ENCODE measurements around the gene COX6A2. TPM values are rescaled to one million over a fixed set of nuclear protein-coding genes. Genes with fewer than 3 reads are reported as not detected.

COX6A2 gene
- total RNA-seq, 1 donor: not detected

DNA sequence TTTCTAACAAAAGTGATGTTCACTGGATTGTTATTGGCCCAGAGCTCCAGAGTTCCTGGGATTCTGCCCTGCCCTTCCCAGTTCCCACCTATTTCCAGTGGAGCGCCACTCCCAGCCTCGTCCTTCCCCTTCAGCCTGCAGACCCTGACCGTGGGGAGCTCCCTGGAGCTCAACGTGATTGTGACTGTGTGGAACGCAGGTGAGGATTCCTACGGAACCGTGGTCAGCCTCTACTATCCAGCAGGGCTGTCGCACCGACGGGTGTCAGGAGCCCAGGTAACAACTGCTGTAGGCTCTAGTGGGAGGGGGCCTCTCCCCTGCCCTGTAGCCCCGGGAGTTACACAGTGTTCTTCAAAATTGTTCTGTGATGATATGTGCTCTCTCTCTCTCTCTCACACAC, 11.8 kb downstream of the COX6A2 start:
- no peak for DNase-seq (ENCODE audit: low read depth)
- TF ChIP-seq CTCF (IDR thresholded peaks at IDR 0.05; ENCODE audit: insufficient read depth, low read length): no peak
- no peak overlapping the region for H3K4me3 ChIP-seq (ENCODE audit: low read depth, low read length)

DNA sequence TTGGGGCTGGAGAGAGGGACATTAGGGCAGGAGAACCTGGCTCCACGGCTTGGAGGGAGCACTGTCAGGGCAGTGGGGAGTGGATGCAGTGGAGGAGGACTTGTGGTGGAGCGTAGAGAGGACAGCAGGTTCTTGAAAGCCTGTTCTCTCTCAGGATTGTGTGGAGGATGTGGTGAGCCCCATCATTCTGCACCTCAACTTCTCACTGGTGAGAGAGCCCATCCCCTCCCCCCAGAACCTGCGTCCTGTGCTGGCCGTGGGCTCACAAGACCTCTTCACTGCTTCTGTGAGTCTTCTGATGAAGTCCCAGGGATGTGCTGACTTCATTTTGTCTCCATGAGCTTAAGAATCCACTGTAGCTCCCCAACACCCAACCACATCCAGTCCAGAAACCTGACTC, 13.5 kb downstream of the COX6A2 start:
- no peak for TF ChIP-seq CTCF (IDR thresholded peaks at IDR 0.05; ENCODE audit: insufficient read depth, low read length)
- no peak for DNase-seq (ENCODE audit: low read depth)
- H3K4me3 ChIP-seq (ENCODE audit: low read depth, low read length): no peak overlapping the region

DNA sequence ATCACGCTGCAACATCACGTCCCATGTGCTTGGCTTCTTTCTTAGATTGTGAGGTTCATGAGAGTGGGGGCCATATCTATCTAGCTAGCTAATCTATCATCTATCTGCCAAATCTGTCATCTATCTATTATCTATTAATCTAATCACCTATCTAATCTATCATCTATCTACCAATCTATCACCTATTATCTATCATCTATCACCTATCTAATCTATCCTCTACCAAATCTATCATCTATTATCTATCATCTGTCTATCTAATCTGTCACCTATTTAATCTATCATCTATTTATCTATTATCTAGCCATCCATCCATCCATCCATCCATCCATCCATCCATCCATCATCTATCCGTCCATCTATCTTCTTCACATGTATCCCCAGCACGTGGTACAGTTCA, 14.2 kb downstream of the COX6A2 start:
- DNase-seq (ENCODE audit: low read depth): no peak
- no peak for TF ChIP-seq CTCF (IDR thresholded peaks at IDR 0.05; ENCODE audit: insufficient read depth, low read length)
- H3K4me3 ChIP-seq (ENCODE audit: low read depth, low read length): no peak overlapping the region

- H3K4me3 ChIP-seq (ENCODE audit: low read depth, low read length): no peak overlapping the region
- TF ChIP-seq CTCF (IDR thresholded peaks at IDR 0.05; ENCODE audit: insufficient read depth, low read length): no peak
- DNase-seq (ENCODE audit: low read depth): no peak
Measured at GRCh38 chr16:31413381-31413780, 14.8 kb downstream of the COX6A2 start.

DNA sequence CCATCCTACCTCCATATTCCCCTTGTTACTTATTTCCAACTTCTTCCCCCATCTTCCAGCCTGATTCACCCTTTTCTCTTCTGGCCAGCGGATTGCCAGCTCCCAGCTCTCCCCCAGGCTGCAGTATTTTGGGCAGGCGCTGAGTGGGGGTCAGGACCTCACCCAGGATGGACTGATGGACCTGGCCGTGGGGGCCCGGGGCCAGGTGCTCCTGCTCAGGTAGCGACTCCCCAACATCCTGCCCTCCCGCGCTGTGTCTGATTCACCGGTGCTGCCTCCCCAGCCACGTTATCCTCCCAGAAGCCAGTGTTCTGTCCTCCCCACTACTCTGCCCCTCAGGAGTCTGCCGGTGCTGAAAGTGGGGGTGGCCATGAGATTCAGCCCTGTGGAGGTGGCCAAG, 15.4 kb downstream of the COX6A2 start:
- H3K4me3 ChIP-seq (ENCODE audit: low read depth, low read length): no peak overlapping the region
- TF ChIP-seq CTCF (IDR thresholded peaks at IDR 0.05; ENCODE audit: insufficient read depth, low read length): no peak
- no peak for DNase-seq (ENCODE audit: low read depth)

GRCh38 chr16:31411024-31411844, 16.9 kb downstream of the COX6A2 start:
- DNase-seq (ENCODE audit: low read depth): no peak
- no peak overlapping the region for H3K4me3 ChIP-seq (ENCODE audit: low read depth, low read length)
- TF ChIP-seq CTCF (IDR thresholded peaks at IDR 0.05; ENCODE audit: insufficient read depth, low read length): no peak

DNA sequence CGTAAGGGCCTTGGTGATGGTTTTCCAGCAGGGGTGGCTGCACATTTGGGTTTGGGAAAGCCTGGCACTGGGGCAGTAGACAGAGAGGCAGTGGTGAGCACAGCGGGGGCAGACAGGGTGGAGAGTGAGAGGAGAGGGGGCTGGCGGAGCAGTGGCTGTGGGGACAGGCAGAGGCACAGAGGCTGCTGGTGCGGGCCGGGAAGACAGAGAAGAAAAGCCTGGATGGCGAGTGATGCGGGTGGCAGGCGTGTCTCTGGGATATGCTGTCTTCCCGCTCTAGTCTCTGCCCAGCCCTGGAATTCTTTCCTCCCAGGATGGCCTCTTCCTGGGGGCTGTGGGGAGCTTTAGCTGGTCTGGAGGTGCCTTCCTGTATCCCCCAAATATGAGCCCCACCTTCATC, 18.1 kb downstream of the COX6A2 start:
- DNase-seq (ENCODE audit: low read depth): no peak
- TF ChIP-seq CTCF (IDR thresholded peaks at IDR 0.05; ENCODE audit: insufficient read depth, low read length): no peak
- no peak overlapping the region for H3K4me3 ChIP-seq (ENCODE audit: low read depth, low read length)
